Stimulated activated CD8-positive, alpha-beta memory T cell treated with anti-CD3 and anti-CD28 coated beads, Interleukin-7, amount 100 ng/mL, for 48 hours (primary cell): ENCODE data around the gene DPYSL3.

ENCODE experiments used
- DNase-seq, 2 donors: peaks; one replicate each; pipeline ENCODE4 v3.0.0-alpha.2; 2020; ENCODE audit warnings: low read depth in 1 of 2; ENCODE audit errors: extremely low read depth in 1 of 2

DPYSL3 gene

DNA sequence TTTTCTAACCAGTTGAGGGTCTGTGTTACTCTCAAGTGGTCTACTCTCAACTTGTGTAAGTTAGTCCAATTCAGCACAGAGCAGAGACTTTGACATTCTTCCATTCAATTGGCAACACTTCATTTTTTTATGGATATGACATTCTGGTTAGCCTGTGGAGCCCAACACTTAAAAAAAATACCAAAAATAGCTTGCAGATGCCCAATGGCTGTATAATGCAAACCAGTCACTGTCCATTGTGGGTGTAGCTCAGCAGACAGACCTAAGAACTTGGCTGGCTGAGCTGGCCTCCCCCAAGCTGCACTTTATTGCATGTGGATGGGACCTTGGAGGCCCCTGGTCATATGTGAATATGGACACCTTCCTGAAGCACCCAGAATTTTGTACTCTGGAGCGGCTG, 103.2 kb downstream of the DPYSL3 start:
- no peak for DNase-seq

DNA sequence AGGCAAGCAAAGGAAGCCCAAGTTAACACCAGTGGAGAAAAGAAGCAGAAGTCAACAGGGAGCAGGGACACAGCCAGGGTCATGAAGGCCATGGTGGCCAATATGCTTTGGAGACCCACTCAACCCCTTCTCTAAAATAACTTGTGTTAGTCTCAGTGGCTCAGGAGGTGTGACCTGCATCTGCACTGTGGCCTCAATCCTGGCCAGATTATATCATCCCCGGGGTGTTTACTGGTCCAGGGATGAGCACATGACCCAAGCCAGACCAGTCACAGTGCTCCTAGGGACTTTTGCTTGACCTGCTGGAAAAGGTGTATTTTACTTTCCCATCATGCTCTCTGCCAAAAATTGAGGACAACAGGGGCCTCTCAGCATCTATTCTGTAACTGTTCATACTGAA, 105.2 kb downstream of the DPYSL3 start:
- no peak for DNase-seq

GRCh38 chr5:147403651-147404640, 105.9 kb downstream of the DPYSL3 start:
- no peak for DNase-seq

- no peak for DNase-seq
These were observed 109.0 kb downstream of the DPYSL3 start for GRCh38 chr5:147400881-147401280.

GRCh38 chr5:147400126-147400809, 109.6 kb downstream of the DPYSL3 start:
- DNase-seq: no peak

DNA sequence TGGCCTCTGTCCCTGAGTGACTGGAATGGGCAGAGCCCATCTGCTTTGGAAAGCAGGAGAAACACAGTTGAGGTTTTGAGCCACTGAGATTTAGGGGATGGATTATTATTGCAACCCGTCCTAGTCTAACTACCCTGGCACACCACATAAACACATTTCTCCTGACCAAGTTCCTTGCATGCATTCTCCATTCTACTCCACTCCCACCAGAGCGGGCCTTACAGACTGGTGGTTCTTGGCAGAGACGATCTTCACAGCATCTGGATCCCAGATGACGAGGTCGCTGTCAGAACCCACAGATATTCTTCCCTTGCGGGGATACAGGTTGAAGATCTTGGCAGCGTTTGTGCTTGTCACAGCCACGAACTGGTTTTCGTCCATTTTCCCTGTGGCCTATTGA, 111.0 kb downstream of the DPYSL3 start:
- DNase-seq: no peak

- DNase-seq: no peak
These were observed 112.3 kb downstream of the DPYSL3 start for GRCh38 chr5:147397616-147398015.

- DNase-seq: no peak
These were observed 113.6 kb downstream of the DPYSL3 start for GRCh38 chr5:147396070-147396823.

DNA sequence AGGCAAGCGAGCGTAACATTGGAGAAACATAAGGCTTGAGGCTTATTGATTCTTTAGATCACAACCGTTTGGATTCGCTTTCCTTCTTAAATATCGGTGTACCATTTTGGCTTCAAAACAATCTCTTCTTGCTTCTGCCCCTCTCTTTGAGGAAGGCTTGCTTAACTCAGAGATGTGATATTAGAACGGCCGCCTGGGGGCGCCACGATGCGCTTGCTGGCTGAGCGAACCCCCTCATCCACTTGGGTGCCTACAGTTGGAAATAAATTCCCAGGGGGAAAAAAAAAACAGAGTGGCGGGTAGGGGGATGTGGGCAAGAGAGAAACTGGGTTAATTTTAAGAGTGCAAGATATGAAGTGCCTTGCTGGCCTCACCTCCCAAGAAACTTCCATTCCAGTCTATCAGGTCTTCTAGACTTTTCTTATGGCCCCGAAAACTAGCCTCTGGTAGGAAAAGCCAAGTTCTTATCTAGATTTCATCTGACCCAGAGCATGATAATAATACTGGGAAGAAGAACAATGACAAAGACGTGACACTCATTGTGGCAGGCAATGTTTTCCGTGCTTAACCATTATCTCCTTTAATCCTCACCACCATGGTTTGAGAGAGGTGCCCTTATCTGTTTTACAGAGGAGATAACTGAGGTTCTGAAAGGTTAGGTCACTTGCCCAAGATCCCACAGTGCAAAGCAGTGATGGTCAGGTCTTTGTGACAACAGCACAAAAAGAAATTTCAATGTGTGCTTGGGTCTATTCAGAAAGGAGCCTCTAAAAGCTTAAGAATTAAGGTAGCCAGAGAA, 115.8 kb downstream of the DPYSL3 start:
- no peak for DNase-seq

GRCh38 chr5:147391781-147392180, 118.1 kb downstream of the DPYSL3 start:
- DNase-seq: no peak

- DNase-seq: no peak
These were observed 119.1 kb downstream of the DPYSL3 start for GRCh38 chr5:147390654-147391225.

DNA sequence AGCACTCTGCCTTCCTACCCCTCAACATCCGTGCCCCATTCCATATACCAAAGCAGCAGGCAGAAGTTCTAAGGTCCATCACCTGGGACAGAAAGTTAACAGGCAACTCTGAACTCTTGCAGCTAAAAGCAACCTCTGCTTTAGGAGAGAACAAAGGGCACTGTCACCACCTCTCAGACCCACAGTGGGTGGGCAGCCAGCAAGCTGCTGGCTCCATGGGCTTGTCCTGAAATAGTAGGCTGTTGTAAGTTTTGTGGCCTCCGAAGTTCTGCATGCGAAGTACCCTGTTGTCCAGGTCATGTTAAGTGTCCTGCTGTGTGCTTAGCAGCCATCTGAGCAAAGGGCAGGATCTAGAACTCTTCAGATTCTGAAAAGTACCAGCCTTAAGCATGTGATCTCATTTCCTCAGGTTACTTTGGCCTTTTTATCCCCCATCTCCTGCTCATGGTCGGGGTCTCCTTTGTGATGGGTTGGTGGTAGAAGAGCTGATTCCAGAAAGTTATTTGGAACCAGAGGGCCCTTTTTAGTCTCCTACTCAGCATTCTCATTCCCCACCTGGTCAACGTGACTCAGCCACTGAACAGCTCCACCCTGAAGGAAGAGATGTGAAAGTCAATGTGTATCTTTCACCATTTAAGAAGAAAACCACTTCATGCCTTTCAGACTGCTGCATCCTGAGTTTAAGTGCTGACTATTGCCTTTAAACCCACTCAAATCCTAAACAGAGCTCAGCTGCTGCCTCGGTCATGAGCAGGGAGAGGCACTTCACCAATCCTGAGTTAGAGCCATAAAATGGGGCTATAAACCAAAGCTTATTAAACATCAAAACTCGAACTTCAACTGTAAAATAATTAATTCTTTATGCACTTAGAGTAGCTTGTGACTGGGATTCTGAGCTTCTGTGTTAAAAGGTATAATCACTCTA, 121.4 kb downstream of the DPYSL3 start:
- DNase-seq: no peak

GRCh38 chr5:147387109-147387508, 122.8 kb downstream of the DPYSL3 start:
- no peak for DNase-seq

- DNase-seq: no peak
These were observed 125.3 kb downstream of the DPYSL3 start for GRCh38 chr5:147384346-147385193.

- no peak for DNase-seq
These were observed 127.1 kb downstream of the DPYSL3 start for GRCh38 chr5:147382776-147383175.

- DNase-seq: no peak
These were observed 128.3 kb downstream of the DPYSL3 start for GRCh38 chr5:147381555-147381954.

DNA sequence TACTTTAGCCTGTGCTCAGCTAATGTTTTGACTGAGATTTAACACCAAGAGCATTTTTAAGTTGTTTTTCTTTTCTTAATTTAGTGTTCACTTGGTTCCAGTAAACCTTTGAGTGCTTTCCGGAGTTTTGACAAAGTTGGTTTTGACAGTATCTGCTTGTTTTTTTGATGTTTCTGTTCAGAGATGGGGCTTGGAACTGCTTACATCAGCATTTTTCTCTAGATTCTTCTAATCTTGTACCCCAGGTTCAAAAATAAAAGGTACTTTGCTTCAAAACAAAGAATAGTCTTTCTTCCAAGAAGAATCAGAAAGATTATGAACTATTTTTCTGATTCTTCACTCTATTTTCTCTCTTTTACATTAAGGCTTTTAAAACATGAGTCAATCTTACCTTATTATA, 132.2 kb downstream of the DPYSL3 start:
- DNase-seq: no peak

DNA sequence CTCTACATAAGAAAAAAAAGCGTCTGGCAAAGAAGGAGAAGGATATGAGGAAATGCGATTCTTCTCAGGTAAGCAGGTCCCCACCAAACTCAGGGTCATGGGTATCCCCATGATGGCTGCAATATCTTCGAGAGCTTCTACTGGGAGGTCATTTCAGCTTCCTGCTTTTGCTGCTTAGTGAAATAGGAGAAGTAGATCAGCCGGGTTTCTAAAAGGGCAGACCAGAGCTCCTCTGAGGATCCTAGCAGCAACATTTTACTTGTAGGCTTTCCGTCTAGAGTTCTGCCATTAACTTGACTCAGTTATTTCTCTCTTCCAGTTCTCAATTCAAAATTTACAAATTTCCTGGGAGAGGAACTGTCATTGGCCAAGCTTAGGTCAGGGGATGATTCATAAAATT, 134.7 kb downstream of the DPYSL3 start:
- DNase-seq: no peak
